Myocyte (in vitro differentiated cells): Measurements from ENCODE around the gene TCF7L2. TPM values are rescaled to one million over a fixed set of nuclear protein-coding genes. Genes with fewer than 3 reads are reported as not detected.
"Not testable (repeated sequence)": the region's sequence is repeated elsewhere in the genome, so short reads cannot be mapped to it uniquely, and the experiment has no call there.

Experiments
- DNase-seq: peaks from one replicate; pipeline ENCODE4 v3.0.0-alpha.2; 2012; ENCODE audit warnings: low read depth
- total RNA-seq: library from RNA; depleted of rRNA; stranded (reverse); fragments of >200 nt; gene quantifications from 2 replicates; pipeline ENCODE4 v1.2.3, GENCODE V29; 2014

Gene TCF7L2
- total RNA-seq, 1 donor from 2014 or later, result 2.4 TPM

DNA sequence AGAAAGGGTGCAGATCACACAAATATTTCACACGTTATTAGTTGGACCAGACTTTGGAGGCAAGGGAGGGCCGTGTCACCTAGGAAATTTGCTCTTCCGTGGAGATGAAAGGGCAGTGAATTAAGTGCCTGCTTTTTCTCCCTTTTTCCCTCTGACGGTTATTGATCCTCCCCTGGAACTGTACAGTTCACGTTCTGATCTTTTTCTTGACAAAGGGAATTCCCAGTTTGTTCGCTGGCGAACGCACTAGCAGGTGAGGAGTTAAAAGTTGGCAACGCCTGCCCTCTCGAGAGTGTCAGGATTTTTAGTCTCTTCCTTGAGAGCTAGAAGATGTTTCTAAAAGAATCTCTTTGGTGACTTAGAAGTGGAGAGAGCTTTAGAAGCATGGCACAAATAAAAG is 111.5 kb downstream of the TCF7L2 start:
- DNase-seq, result no peak

DNA sequence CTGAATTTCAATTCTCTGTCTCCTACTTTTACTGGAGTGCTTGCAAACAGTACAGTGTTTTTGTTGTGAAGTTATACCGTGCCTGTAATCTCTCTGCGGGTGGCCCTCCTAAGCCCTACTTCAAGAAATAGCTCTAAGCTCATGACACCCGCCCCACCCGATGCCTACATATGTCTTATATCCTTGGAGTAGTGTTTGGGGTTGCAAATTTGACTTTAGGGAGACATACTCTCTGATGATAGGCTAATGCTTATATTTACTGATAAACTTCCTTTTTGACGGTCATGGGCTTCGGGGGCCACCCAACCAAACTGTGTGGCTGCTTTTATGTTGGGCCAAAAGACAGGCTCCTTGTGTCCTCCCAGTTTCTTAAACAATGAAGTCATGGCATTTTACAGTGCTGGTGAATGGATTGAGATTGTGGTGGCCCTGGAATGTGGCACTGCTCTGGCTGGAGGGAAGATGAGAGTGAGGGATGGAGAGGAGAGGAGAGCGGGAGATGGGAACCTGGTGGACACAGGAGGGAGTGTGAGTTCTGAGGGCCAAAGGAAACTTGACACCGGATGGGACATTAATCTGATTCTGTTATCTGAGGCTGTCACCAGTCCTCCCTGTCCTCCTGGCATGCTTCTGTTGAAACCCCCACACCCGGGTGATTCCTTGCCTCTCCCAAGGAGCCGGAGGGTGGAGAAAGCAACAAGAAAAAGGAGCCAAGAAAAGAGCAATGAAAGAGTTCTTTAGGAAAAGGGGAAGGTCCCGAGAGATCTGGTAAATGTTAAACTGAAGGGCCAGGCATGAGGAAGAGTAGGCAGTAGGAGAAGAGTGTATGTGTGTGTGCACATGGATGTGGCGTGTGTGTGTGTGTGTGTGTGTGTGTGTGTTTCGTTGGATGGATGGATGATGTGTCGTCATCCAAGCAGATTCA is 113.3 kb downstream of the TCF7L2 start:
- DNase-seq, result no peak

DNA sequence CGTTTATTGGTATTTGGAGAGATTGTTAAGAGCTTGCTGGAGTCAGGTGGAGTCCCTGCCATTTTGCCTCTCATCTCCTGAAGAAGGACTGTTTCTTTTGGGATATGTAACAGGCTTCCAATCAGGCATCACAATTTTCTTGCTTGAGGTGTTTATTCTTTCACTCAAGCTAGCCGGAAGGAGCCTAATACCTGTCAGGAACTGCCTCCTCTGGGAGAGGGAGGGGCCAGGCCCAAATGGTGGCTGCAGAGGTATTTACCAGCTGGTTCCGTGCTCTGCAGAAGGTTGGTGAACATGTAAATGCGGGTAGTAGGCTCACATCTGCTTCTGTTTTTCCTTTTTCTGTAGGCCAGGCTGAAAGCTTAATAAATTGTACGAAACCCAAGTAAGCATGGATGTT is 114.0 kb downstream of the TCF7L2 start:
- no peak for DNase-seq

DNA sequence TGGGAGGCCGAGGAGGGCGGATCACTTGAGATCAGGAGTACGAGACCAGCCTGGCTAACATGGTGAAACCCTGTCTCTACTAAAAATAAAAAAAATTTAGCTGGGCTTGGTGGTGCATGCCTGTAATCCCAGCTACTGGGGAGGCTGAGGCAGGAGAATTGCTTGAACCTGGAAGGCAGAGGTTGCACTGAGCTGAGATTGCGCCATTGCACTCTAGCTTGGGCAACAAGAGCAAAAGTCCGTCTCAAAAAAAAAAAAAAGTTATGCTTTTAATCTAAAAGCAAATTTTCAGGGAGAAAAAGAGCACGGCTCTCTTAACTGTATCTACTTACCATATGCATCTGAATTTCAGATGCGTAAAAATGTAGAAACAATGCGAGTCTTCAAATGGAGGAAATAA is 116.1 kb downstream of the TCF7L2 start:
- not testable (repeated sequence) for DNase-seq

DNA sequence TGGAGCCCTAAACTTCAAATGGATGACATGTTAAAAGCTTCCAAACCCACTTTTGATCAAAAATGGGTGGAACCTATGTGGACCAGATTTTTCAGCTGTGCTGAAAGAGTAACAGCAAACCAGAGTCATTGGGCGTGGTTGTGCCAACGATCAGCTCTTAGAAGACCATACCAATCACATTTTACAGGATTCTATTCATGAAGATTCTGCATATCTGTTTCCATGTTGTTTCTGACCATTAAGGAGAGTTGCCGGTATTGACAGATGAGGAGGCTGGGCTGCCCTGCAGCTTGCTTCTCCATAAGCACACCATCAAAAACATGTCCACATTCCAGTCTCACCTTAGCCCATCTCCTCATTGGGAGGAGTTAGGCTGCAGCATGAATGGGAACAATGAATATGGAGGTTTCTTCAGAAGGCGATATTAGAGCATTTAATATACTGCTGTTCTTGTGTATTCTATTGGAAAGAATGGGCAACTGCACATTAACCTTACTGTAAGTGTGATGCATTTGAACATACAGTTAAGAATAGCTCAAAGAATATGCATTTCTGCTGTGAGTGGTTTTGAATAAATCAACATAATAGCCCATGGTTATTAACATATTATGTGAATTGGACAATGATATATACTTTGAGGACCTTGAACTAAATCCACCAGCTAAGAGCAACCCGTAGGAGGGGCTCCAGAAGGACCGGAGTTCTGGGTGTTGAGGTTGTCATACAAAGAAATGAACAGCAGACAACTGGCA is 116.7 kb downstream of the TCF7L2 start:
- DNase-seq, result no peak

DNA sequence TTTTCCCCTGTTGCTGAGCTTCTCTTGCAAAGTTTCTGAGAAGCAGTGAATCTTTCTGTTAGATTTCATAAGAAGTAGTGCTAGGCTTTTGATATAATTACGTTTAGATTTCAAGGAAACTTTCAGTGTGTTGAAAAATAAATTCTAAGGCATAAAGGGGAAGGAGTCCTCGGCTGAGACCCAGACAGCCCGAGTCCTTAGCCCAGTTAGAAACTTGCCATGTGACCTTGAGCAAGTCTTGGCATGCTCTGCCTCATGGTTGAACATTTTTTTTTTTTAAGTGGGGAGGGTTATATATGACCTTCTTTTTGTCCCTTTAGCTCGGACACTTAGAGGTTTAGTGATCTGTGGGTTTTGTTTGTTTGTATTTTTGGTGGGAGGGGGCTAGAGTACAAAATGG is 117.5 kb downstream of the TCF7L2 start:
- DNase-seq, result no peak

DNA sequence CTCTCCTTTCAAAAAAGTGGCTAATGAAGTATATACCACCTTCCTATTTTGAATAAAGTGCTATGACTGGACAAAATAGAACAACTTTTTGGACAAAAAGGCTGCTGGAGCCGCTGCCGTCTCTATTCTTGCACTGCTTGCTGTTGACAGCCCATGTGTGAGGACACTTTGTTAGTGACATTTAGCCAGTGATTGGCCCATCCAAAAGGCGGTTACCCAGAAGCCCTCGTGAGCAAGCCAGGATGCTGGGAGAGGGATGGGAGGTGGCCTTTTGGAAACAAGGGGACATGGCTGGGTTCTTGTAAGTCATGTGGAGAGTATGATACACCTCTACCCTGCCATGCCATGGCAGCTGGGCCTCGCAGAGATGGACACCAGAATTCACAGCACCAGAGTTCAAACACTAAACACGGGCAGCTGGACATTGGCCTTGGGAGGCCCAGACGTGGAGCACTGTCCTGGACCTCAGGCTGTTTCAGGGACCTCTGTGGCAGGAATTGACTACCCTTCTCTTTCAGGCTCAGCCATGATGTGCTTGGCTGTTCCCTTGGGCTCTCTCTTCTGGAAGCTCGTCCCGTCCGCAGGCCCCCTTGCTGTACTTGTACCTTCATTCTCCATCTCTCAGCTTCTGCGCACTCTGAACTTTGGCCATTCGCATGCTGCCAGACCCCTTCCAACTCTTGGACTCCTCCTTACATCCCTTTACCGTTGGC is 118.3 kb downstream of the TCF7L2 start:
- DNase-seq, result no peak

DNA sequence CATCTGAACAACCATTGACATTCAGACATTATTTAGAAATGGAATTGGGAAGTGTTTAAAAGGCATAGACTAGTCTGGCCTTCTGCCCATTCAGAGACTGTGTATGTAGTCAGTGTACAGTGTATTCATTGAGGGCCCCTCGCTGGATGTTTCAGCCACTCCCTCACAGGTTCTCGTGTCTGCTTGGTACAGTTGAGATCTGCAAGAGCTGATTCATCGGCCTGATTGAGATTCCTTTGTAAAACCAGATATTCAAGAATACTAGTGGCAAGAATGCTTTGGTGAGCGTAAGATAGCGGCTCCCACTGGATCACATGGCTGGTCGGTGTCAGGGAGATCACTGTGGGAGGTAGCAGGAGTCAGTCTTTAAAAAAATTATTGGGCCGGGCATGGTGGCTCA is 119.5 kb downstream of the TCF7L2 start:
- no peak for DNase-seq

DNA sequence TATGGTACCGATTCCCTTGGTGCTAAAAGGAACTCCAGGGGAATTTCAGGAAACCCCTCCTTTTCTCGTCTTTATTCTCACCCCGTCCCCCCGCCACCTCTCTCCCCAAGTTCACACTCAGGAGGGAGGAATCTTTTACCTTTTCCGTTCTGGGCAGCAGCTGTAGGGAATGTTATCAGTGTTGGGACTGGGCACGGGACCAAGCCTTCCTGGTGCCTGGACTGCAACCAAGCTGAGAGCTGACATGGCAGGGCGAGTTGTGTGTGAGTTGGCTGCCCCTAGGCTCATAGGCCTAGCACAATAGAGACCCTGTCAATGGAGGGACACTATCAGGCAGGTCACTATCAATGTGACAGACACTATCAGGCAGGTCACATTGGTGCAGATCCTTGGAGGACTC is 121.4 kb downstream of the TCF7L2 start:
- DNase-seq, result no peak

DNA sequence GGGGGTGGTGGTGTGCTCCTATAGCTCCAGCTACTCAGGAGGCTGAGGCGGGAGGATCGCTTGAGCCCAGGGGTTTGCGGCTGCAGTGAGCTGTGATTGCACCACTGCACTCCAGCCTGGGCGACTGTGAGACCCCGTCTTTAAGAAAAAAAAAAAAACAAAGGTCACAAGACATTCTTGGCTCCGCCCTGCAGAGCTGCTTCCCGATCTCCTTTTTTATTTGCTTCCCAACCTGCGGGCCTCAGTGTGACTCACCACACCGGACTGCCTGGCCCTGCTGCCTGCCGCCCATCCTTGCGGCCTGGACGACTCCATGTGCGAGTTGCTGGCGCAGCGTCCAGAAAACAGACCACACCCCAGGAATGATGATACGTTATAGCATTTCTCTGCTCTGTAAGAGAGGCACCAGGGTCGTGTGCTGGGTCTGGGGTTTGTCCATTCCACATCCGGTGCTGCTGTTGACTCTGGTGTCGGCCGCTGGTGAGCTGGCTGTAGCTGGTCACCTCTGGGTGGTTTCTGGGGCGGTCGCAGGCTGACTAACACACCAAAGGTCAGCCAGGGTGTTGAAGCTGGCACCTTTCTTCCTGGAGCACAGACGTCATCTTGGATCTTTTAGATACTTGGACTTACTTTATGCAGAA is 123.6 kb downstream of the TCF7L2 start:
- peak; percentile 95 for DNase-seq

DNA sequence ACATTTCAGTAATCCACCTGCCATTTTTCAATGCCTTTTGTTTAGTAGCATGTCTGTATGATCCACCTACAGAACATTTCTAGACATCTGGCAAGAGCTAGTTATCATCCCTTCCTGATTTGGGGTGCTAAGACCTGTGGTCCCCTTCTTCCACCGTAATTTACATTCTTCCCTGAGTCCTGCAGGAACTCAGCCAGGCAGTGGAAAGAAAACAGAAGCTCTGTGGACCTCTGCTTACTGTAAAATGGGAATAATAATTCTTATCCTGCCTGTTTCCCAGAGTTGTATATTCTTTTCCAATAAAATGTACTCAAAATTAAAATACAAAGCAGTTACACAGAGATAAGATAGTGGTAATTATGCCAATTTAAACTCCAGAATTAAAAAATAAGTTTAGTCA is 126.9 kb downstream of the TCF7L2 start:
- DNase-seq, result no peak

DNA sequence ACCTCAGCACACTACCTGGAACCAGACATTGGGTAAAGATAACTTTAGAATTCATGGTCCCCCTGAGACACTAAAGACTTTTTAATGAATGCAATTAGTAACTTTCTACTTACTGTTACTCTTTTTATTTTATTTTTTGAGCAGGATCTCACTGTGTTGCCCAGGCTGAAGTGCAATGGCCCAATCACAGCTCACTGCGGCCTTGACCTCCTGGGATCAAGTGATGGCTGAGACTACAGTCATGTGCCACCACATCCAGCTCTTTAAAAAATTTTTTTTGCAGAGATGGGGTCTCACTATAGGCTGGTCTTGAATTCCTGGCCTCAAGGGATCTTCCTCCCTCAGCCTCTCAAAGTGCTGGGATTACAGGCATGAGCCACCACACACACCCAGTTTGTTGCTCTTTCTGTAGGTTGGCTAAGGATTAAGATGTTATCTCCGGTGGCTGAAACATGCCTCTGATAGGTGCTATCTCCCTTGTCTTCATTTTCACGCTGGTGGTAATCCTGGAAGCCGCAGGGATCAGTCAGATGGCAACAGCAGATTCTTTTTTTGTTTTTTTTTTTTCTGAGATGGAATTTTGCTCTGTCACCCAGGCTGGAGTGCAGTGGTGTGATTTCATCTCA is 128.3 kb downstream of the TCF7L2 start:
- no peak for DNase-seq

DNA sequence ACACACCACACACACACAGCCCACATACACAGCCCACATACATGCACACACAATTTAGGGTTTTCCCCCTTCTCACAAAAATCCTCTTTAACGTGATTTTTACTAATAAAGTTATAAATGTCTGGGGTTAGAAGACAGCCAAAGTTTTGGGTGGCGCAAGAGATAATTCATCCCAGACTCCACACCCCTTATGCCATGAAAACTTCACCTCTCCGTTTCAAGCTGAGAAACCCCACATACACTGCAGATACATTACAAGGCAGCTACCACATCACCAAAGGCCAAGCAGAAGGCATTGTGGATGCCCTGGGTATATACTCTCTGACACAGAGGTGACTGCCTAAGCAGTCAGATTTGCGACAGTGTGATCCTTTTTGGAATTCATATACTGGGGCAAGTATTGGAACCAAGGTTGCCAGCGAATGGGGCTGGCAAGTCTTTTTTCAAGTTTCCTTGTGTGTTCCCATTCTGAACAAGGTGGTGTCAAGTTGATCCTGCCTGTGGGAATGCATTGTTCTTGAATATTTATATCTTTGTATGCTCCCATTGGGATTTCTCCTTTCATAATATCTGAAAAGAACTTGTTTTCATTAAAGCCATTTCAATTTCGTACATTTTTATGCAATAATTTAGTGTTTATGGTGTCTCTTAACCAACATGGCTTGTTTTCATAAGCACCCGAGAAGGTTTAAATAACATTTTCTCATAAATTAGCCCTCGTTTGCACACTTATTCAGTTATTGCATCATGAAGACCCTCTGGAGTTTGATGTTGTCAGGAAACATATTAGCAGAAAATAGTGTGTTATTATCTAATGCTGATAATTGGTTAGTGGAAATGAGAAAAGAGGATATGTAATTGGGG is 130.2 kb downstream of the TCF7L2 start:
- no peak for DNase-seq

DNA sequence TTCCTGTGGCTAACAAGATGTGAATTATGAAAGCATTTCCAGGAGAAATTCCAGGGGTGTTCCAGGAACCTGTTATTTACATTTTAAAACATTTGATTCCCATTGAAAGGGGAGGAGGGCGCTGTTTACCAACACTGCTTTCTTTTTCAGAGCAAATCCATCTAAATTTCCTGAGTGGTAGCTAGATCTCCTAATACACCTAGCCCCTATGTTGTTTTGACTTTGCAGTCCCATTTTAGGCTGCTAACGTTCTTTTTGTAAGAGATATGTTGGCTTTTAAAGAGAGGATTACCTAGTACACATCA is 130.8 kb downstream of the TCF7L2 start:
- no peak for DNase-seq

DNA sequence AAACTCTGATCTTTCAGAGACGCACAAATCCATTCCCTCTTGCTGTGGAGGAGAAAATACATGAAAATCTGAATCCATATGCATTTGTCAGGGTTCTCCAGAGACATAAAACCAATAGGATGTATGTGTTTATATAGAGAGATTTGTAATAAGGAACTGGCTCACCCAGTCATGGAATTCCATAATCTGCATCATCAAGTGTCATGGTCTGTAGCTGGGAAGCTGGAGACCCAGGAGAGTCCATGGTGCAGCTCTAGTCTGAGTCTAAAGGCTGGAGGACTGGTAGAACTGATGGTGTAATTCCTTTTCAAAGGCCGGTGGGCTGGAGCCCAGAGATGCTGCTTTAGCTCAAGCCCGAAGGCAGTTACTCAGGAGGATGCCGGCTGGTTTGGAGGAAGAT is 134.0 kb downstream of the TCF7L2 start:
- no peak for DNase-seq

DNA sequence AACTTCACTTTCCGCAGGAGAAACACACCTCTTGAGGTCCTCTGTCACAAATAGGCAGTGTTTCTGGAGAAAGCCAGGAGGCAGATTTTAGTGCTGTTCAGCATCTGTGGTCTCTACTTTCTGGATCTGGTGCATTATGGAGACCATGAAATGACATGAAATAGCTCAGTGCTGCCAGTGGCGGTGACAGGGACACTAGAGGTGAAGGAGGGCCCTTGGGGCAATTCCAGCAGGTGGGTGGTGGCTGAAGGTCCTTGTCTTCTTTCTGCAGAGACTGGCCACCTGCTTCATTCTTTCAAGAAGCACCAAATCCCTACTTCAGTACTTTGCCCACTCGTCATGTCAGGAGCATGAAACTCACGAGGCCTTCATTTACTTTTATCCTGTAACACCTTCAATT is 135.7 kb downstream of the TCF7L2 start:
- no peak for DNase-seq

DNA sequence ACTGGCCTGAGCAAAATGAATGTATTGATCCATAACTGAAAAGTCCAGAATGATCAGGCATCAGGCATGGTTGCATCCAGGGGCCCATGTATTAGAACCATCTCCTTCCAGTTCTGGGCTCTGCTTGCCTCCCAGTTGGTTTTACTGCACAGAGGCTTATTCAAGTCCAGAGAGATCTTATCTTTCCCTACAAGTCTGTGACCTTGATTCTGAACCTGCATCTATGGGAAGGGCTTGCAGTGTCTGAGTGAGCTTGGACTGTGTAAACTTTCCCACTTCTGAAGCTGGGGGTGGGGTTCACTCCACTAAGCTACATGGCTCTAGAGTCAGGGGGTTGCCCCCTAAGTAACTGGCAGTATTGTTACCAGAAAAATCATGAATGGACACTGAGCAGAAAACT is 136.2 kb downstream of the TCF7L2 start:
- DNase-seq, result no peak

DNA sequence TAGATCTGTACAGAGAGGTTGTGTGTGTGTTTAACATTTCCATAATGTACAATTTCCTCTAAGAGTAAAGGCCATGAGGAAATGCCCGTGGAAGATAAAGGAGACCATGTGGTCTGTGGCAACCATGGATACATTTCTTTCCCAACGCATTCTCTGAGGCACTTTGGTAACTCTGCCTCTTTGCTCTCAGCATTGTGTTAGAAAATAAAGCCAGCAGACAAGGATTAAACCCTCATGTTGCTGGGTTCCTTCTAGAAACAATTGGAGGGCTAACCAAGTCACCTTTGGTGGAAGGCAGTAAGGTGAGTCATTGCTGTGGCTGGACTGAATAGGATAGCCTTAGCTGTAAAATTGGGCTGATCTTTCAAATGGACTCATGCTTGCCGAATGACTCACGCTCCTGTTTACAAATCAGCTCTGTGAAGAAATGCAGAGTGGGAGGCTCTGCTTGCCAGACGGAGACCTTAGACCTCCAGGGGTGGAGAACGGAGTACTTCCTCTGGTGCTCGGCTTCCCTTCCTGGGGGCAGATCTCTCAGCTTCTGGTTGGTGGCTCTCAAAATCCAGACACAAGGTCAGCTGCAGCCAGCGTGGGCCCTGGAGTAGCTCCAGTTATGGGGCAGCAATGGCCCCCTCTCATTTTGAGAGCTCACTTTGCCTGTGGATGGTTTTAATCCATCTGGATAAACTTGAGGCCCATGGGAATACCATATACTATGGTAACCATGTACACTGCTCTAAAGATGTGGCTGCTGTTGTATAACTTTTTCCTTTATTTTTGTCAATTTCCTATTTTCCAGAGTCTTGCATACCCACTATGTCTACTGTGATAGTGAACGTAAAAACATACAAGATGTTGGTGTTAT is 137.3 kb downstream of the TCF7L2 start:
- DNase-seq, result peak; percentile 75

DNA sequence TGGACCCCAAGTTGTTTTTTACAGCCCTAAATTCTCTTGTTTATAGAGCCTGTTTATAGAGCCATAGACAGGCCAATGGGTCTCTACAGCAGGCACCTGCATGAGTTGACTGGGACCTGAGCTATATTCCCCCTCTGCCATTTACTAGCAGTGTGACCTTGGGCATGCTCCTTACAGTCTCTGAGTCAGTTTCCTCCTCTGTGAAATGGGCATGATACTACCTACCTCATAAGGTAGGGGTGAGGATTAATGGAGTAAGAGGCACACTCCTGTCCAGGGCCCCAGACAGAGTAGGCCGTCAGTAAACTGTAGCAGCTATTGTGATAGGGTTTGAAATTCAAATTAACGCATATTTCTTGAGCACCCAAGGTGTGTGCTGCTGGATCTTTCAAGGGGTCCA is 138.1 kb downstream of the TCF7L2 start:
- no peak for DNase-seq
